Measurements from ENCODE around the gene SLC27A6. TPM values are rescaled to one million over a fixed set of nuclear protein-coding genes. Genes with fewer than 3 reads are reported as not detected.

SLC27A6 gene
- total RNA-seq, 1 experiment from 2014 or later: not detected

GRCh38 chr5:129053438-129053837 is 88.2 kb downstream of the SLC27A6 start:
- intact Hi-C loops (cut with micrococcal nuclease; ENCODE audit: unreplicated experiment): no loop called here
- TF ChIP-seq SIN3A (IDR thresholded peaks at IDR 0.05; ENCODE audit: borderline replicate concordance, insufficient read depth, low read depth, low read length): no peak
- TF ChIP-seq TCF7L2 (IDR thresholded peaks at IDR 0.05; ENCODE audit: low read depth, low read length): no peak
- TF ChIP-seq CTCF (IDR thresholded peaks at IDR 0.05): no peak
- TF ChIP-seq, protein P1, sequence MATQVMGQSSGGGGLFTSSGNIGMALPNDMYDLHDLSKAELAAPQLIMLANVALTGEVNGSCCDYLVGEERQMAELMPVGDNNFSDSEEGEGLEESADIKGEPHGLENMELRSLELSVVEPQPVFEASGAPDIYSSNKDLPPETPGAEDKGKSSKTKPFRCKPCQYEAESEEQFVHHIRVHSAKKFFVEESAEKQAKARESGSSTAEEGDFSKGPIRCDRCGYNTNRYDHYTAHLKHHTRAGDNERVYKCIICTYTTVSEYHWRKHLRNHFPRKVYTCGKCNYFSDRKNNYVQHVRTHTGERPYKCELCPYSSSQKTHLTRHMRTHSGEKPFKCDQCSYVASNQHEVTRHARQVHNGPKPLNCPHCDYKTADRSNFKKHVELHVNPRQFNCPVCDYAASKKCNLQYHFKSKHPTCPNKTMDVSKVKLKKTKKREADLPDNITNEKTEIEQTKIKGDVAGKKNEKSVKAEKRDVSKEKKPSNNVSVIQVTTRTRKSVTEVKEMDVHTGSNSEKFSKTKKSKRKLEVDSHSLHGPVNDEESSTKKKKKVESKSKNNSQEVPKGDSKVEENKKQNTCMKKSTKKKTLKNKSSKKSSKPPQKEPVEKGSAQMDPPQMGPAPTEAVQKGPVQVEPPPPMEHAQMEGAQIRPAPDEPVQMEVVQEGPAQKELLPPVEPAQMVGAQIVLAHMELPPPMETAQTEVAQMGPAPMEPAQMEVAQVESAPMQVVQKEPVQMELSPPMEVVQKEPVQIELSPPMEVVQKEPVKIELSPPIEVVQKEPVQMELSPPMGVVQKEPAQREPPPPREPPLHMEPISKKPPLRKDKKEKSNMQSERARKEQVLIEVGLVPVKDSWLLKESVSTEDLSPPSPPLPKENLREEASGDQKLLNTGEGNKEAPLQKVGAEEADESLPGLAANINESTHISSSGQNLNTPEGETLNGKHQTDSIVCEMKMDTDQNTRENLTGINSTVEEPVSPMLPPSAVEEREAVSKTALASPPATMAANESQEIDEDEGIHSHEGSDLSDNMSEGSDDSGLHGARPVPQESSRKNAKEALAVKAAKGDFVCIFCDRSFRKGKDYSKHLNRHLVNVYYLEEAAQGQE (IDR thresholded peaks at IDR 0.05; ENCODE audit: insufficient read depth in 1 of 2, low read depth in 2 of 2, low read length in 1 of 2): no peak
- TF ChIP-seq POLR2AphosphoS5 (IDR thresholded peaks at IDR 0.05; ENCODE audit: low read depth, low read length): no peak

DNA sequence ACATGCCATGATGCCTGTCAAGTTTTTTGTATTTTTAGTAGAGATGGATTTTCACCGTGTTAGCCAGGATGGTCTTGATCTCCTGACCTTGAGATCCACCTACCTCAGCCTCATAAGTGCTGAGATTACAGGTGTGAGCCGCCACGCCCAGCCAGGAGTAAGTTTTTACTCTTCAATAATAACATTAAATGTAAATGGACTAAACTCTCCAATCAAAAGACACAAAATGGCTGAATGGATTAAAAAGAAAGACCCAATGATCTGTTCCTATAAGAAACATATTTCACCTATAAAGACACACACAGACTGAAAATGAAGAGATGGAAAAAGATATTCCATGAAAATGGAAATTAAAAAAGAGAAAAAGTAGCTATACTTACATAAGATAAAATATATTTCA is 92.0 kb downstream of the SLC27A6 start:
- BruUV-seq (replicated peaks): no TSS peak
- ATAC-seq (no peak), DNase-seq (ENCODE audit: low read depth, low spot score) (no peak)
- ChIA-PET POLR2A (no interaction called here), CTCF (no interaction called here)
- no peak for TF ChIP-seq TCF7L2 (IDR thresholded peaks at IDR 0.05; ENCODE audit: low read depth, low read length)
- no peak for TF ChIP-seq POLR2AphosphoS5 (IDR thresholded peaks at IDR 0.05; ENCODE audit: low read depth, low read length)
- no peak for TF ChIP-seq SIN3A (IDR thresholded peaks at IDR 0.05; ENCODE audit: borderline replicate concordance, insufficient read depth, low read depth, low read length)
- TF ChIP-seq, protein P1 (IDR thresholded peaks at IDR 0.05; ENCODE audit: insufficient read depth in 1 of 2, low read depth in 2 of 2, low read length in 1 of 2): no peak
- TF ChIP-seq CTCF (IDR thresholded peaks at IDR 0.05): no peak
- Histone ChIP-seq H3K4me1 (ENCODE audit: control insufficient read depth, insufficient read depth, low read length) (no peaks in the 10 kb centered on the region), H3K27ac (ENCODE audit: low read length) (no peak overlapping the region), H3K9me3 (ENCODE audit: control insufficient read depth, insufficient read depth, low read depth, low read length) (no peaks in the 10 kb centered on the region), H3K36me3 (ENCODE audit: control insufficient read depth, insufficient read depth, low read length) (no peaks in the 10 kb centered on the region), H3K4me3 (ENCODE audit: low read depth in 2 of 2, low read length in 2 of 2) (no peak overlapping the region), H3K27me3 (ENCODE audit: control insufficient read depth, insufficient read depth, low read length) (no peaks in the 10 kb centered on the region)
- in situ Hi-C loops (cut with HindIII; ENCODE audit: low pct_unique_long_range_greater_than_20kb, low sequenced_read_pairs) (no loop called here), intact Hi-C loops (cut with micrococcal nuclease; ENCODE audit: unreplicated experiment) (no loop called here)

More at GRCh38 chr5:129053438-129053837, 88.2 kb downstream of the SLC27A6 start:
- no peak overlapping the region for H3K27ac ChIP-seq (ENCODE audit: low read length)
- no peaks in the 10 kb centered on the region for H3K9me3 ChIP-seq (ENCODE audit: control insufficient read depth, insufficient read depth, low read depth, low read length)
- in situ Hi-C loops (cut with HindIII; ENCODE audit: low pct_unique_long_range_greater_than_20kb, low sequenced_read_pairs): no loop called here
- H3K27me3 ChIP-seq (ENCODE audit: control insufficient read depth, insufficient read depth, low read length): no peaks in the 10 kb centered on the region
- CTCF ChIA-PET: no interaction called here
- no TSS peak for BruUV-seq (replicated peaks)
- H3K4me3 ChIP-seq (ENCODE audit: low read depth in 2 of 2, low read length in 2 of 2): no peak overlapping the region
- H3K4me1 ChIP-seq (ENCODE audit: control insufficient read depth, insufficient read depth, low read length): no peaks in the 10 kb centered on the region
- DNase-seq (ENCODE audit: low read depth, low spot score) (no peak), ATAC-seq (no peak)
- POLR2A ChIA-PET: no interaction called here
- H3K36me3 ChIP-seq (ENCODE audit: control insufficient read depth, insufficient read depth, low read length): no peaks in the 10 kb centered on the region; the same call in 1 of the 2 replicates
